ENCODE data around the gene VPS37C. TPM values are rescaled to one million over a fixed set of nuclear protein-coding genes. Genes with fewer than 3 reads are reported as not detected.

VPS37C gene
- polyA plus RNA-seq, 1 donor, result 16.9 TPM

Other genes starting within 250 kb of the VPS37C start
- 99.9 TPM for gene TMEM109, start 247.3 kb downstream of the VPS37C start, polyA plus RNA-seq (ENCODE audit: insufficient read length)
- gene TMEM132A, start 237.0 kb downstream of the VPS37C start, polyA plus RNA-seq (ENCODE audit: insufficient read length), result 36.0 TPM
- 18.2 TPM for gene SLC15A3, start 209.2 kb downstream of the VPS37C start, polyA plus RNA-seq (ENCODE audit: insufficient read length)
- gene CD6, start 189.7 kb downstream of the VPS37C start, polyA plus RNA-seq (ENCODE audit: insufficient read length), result 0.83 TPM
- 0.13 TPM for gene CD5, start 58.9 kb downstream of the VPS37C start, polyA plus RNA-seq (ENCODE audit: insufficient read length)
- 1.5 TPM for gene PGA3, start 42.1 kb upstream of the VPS37C start, polyA plus RNA-seq (ENCODE audit: insufficient read length)
- 1.1 TPM for gene PGA4, start 60.9 kb upstream of the VPS37C start, polyA plus RNA-seq (ENCODE audit: insufficient read length)
- gene PGA5, start 79.7 kb upstream of the VPS37C start, polyA plus RNA-seq (ENCODE audit: insufficient read length), result 1.7 TPM
- gene VWCE, start 133.9 kb upstream of the VPS37C start, polyA plus RNA-seq (ENCODE audit: insufficient read length), result 11.0 TPM
- 195 TPM for gene DDB1, start 171.7 kb upstream of the VPS37C start, polyA plus RNA-seq (ENCODE audit: insufficient read length)
- gene TKFC, start 171.8 kb upstream of the VPS37C start, polyA plus RNA-seq (ENCODE audit: insufficient read length), result 18.5 TPM
- gene CYB561A3, start 200.5 kb upstream of the VPS37C start, polyA plus RNA-seq (ENCODE audit: insufficient read length), result 16.4 TPM
- 19.1 TPM for gene TMEM138, start 200.9 kb upstream of the VPS37C start, polyA plus RNA-seq (ENCODE audit: insufficient read length)
- gene TMEM216, start 231.2 kb upstream of the VPS37C start, polyA plus RNA-seq (ENCODE audit: insufficient read length), result 13.1 TPM